HG02798 (cell line): ENCODE measurements around the gene RBCK1.

Experiments
- ATAC-seq: cut with Tn5 transposase; IDR thresholded peaks from one replicate; pipeline ENCODE4 v1.9.1; 2021; ENCODE audit warnings: mild to moderate bottlenecking; ENCODE audit not compliant: unreplicated experiment, poor library complexity

RBCK1 gene

DNA sequence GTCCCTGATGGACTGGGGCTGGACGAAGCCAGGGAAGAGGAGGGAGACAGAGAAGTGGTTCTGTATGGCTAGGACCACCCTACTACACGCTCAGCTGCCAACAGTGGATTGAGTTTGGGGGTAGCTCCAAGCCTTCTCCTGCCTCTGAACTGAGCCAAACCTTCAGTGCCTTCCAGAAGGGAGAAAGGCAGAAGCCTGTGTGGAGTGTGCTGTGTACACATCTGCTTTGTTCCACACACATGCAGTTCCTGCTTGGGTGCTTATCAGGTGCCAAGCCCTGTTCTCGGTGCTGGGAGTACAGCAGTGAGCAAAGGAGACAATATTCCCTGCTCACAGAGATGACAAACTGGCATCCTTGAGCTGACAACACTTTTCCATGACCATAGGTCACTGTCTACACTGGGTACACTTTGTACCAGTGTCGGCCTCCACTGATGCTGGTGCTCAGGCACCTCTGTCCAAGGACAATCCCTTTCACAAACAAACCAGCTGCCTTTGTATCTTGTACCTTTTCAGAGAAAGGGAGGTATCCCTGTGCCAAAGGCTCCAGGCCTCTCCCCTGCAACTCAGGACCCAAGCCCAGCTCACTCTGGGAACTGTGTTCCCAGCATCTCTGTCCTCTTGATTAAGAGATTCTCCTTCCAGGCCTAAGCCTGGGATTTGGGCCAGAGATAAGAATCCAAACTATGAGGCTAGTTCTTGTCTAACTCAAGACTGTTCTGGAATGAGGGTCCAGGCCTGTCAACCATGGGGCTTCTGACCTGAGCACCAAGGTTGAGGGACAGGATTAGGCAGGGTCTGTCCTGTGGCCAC lies 11.3 kb upstream of the RBCK1 start:
- ATAC-seq: no peak

DNA sequence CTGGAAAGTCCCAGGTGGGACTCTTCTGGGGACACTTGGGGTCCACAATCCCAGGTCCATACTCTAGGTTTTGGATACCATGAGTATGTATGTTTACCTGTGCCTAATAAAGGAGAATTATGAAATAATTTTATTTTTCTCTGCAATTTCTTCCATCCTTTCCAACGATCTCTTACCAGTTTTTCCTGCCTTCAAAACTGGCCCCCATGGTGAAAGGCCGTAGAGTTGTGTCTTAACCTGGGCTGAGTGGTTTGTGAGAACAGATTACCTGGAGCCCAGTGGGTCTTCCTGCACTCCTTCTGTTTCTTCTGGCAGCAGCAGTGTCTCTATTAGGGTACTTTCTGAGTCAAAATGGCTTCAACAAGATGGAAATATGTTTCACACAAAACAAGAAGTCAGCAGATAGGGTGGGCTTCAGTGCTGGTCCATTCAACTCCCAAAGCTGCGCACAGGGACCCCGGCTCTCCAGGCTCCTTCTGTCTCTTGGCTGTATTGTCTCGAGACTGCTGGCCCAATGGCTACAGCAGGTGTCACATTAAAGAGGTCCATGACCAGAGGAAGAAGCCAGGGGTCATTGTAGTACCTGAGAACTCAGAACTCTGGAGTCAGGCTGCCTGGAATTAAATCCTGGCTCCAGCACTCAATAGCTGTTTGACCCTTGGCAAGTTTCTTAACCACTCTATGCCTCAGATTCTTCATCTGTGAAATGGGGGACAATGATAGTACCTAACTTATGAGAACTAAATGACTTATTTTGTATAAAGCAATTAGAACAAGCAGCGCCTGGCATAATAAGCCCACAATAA lies 10.5 kb upstream of the RBCK1 start:
- ATAC-seq: no peak

DNA sequence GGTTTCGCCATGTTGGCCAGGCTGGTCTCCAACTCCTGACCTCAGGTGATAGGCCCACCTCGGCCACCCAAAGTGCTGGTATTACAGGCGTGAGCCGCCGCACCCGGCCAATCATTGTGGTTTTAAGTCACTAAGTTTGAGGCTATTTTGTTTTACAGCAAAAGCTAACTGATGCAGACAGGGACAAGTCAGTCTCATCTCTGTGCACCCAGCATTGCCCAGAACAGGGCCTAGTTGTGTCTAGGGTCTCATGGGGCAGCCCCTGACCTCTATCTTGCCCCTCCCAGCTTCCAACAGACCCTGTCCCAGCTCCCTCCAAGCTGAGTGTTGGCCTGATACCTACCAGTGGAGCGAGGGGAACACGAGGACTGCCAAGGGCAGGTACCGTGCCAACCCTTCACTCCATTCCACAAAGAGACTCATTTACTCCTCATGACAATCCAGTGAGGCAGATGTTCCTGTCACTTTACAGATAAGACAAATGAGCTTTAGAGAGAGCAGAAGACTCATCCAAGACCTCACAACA lies 8.9 kb upstream of the RBCK1 start:
- no peak for ATAC-seq

DNA sequence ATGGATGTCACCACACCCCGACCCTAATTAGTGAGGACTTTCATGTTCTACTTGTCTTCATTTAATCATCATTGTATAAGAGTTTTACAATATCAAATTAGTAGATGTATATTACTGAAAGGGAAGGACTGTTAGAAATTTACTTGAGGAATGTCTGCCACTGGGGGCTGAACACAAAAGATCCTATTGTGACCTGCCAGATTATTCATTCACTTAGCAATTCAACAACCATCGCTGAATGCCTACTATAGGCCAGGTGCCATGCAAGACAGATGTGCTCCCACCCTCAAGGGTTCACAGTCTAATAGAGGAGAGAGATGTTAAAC lies 8.0 kb upstream of the RBCK1 start:
- no peak for ATAC-seq

DNA sequence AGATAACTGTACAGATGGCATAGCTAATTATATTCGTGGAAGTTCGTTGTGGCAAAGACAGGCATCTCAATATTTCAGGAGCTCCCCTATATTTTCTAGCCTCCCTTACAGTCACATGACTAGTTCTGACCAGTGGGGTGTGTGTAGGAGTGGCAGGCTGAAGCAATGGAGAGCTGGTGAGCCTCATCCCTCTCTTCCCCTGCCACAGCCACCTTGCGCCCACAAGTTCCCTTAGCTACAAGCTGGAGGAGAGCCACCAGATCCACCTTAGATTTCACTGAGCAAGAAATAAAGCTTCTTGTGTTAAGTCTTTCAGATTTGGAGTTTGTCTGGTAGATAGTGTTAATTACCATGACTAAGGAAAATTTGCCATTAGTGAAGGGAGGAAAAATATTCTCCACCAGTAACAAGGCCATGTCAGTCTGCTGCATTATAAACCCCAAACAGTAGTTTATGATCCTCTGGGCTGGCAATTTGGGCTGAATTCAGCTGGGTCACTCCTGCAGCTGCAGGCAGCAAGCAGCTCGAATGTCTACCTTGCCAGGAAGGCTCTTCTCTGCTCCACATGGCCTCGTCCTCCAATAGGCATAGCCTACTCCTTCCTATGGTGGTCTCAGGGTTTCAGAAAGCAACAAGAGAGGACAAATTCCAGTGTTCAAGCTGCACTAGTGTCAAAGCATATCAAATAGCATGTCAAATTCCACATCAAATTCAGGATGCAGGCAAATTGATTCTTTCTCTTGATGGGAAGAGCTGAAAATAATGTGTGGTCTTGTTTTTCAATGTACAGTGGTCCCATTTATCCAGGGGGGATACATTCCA lies 7.4 kb upstream of the RBCK1 start:
- ATAC-seq: no peak

DNA sequence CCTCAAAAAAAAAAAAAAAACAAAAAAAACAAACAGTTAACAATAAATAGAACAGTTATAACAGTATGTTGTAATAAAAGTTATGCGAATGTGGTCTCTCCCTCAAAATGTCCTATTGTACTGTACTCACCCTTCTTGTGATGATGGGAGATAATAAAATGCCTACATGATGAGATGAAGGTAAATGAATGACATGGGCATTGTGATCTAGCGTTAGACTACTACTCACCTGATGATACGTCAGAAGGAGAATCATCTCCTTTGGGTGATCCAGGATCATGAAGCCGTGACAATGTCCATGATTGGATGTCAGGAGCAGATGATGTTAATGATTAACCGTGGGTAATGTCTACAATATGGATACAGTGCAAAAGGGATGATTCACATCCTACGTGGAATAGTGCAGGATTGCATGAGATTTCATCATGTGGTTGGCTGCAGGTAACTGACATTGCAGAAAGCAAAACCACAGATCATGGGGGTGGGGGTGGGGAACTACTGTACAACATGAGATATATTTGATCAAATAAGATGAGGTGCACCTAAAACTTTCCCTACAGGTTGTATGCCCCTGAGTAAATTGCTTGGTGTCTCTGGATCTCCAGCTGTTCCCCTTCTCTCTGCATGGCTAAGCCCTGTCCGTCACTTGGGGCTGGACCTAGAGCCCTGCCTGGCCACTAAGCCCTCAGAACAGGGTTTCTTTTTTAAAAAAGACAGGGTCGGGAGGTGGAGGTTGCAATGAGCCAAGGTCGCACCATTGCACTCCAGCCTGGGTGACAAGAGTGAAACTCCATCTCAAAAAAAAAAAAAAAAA lies 6.2 kb upstream of the RBCK1 start:
- no peak for ATAC-seq

DNA sequence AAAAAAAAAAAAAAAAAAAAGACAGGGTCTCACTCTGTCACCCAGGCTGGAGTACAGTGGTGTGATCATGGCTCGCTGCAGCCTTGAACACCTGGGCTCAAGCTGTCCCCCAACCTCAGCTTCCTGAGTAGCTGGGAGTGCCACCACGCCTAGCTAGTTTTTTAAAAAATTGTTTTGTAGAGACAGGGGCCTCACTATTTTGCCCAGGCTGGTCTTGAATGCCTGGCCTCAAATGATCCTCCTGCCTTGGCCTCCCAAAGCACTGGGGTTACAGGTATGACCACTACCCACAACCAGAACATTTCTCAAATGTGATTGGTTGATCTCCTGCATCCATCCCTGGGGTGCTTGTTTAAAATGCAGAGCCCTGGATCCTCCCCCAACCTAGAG lies 5.6 kb upstream of the RBCK1 start:
- no peak for ATAC-seq

DNA sequence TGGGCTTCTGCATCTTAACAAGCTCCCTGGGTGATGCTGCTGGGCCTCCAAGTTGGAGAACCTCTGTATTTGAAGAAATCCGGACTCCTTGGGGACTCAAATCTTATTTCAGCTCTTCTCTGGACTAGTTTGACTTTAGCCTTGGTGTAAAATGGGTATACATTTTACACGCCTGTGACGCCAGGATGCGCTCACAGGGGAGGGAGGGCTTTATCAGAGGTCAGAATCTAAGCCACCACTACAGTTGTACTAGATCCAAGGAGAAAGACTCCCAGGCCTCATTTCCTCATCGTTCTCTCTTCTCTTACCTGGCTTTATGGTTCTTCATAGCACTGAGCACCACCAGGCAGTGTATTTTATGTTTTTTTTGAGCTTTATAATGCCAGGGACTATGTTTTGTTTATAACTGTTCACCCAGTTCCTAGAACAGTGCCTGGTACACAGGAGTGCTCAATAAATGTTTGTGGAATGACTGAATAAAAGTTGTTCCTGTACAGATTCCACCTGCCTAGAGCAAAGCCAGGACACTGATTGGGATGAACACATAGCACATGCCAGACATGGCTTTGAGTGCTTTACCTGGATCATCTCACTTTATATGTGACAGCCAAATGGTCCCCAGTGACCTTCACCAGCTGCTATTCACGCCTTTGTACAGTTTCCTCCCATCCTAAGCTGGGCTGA lies 5.1 kb upstream of the RBCK1 start:
- no peak for ATAC-seq

DNA sequence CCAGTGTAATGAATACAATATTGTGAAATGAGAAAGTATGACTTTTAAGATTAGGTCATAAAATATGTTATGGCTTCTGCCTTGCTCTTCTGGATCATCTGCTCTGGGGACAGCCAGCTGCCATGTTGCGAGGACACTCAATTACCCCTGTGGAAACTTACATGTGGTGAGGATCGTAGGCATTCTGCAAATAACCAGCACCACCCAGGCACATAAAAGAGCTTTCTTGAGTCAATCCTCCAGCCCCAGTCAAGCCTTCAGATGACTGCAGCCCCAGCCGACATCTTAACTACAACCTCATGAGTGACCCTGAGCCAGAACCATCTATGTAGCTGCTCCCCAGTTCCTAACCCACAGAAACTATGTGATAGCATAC lies 4.5 kb upstream of the RBCK1 start:
- ATAC-seq: no peak

DNA sequence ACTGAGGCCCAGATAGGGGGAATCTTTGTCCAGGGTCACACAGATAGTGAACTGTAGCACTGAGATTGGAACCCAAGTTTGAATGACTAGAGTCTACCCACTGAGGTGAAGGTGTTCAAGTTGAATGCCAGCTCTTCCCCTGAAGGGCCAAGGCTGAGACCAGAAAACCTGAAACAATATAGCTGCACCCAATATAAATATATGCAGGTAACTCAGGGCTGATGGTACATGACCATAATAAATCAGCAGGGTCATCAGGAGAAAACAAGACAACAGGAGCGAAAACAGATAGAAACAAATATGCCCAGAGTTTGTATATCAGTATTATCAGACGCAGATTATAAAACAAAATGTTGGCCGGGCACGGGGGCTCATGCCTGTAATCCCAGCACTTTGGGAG lies 4.0 kb upstream of the RBCK1 start:
- no peak for ATAC-seq

DNA sequence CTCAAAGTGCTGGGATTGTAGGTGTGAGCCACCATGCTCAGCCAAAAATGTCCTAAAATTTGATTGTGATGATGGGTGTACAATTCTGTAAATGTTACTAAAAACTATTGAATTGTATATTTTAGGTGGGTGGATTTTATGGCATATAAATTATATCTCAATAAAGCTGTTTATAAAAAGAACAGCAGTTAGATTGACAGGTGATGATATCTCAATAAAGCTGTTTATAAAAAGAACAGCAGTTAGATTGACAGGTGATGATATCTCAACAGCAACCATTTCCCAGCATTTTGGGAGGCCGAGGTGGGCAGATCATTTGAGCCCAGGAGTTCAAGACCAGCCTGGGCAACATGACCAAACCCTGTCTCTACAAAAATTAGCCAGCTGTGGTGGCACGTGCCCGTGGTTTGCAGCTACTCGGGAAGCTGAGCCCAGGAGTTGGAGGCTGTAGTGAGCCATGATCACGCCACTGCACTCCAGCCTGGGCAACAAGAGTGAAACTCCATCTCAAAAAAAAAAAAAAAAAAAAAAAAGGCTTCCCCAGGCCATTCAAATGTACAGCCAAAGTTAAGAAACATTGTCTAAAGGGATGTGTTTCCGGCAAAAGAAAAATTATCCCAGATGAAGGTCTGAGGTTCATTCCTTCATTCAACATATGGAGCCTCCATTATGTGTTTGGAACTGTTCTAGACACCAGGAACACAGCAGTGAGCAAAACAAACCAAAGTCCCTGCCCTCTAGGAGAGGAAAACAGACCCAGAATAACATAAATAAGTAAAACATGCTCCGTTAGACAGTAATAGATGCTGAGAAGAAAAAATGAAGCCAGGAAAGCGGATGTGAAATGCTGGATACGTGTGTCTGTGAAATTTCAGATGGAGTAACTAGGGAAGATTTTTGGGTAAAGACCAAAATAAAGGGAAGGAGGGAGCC lies 1.6 kb upstream of the RBCK1 start:
- no peak for ATAC-seq

DNA sequence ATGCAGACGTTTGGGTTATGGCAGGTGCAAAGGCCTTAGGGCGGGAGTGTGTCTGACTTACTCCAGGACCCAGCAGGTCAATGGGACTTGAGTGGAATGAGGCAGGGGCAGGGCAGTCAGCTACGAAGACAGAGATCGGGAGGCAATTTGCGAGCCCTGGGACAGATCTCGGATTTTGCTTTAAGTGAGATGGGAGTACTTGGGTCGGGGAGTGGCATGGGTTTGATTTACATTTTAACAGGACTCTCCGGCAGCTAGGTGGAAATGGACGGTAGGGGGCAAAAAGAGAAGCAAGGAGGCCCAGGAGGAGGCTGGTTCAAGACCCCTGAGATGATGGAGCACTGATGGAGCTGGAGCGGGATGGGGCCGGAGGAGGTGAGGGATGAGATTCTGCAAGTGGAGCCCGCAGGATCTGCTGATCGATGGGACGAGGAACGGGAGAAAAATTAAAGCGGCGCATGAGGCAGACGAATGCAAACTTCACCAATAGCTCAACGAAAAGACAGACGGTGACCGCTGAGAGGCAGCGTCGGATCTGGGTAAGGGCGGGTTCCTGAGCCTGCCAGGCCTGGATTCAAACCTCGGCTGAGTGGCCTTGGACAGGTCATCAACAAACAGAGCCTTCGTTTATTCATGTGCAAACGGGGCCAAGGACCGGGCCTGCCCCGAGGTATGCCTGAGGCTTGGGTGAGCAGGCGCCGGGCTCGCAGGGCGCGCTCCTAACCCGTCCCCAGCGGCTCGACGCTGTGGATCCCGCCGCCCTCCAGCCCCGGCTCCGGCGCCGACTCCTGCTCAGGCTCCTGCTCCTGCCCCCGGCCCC lies 756 bp upstream of the RBCK1 start:
- peak; percentile 77 for ATAC-seq

DNA sequence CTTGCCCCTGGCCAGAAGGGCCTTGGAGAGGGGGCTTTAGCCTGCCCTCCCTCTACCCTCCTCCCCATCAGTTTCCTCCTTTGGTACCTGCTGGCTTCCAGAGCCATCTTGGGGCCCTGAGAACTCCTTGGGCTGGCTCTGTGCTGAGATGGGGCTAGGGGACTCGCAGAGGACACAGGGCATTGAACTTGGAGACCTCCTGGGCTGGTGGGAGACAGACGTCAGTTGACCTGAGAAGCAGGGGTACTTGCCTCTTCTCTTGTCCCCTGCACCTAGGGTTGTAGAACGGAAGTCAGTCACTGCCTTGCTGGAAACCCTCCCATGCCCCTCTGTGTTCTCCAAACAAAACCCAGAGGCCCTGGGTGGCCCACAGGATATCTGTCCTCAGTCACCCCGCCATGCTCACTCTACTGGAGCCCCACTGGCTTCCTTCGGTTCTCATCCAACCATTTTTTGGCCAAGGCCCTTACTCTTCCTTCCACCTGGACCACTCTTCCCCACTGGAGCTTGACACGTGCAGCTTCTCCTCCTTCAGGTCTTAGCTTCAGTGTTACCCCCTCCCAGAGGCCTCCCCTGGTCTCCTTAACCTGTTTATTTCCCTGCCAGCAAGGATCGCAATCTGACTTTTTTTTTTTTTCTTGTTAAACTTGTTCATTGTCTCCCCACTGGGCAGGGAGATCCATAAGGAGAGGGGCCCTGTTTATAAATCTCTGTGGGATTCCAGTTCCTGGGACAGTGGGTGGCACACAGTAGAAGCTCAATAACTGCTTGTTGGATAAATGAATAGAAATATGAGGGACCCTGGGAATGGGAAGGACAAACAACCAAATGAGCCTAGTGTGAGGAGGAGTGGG lies 971 bp downstream of the RBCK1 start:
- ATAC-seq: no peak

DNA sequence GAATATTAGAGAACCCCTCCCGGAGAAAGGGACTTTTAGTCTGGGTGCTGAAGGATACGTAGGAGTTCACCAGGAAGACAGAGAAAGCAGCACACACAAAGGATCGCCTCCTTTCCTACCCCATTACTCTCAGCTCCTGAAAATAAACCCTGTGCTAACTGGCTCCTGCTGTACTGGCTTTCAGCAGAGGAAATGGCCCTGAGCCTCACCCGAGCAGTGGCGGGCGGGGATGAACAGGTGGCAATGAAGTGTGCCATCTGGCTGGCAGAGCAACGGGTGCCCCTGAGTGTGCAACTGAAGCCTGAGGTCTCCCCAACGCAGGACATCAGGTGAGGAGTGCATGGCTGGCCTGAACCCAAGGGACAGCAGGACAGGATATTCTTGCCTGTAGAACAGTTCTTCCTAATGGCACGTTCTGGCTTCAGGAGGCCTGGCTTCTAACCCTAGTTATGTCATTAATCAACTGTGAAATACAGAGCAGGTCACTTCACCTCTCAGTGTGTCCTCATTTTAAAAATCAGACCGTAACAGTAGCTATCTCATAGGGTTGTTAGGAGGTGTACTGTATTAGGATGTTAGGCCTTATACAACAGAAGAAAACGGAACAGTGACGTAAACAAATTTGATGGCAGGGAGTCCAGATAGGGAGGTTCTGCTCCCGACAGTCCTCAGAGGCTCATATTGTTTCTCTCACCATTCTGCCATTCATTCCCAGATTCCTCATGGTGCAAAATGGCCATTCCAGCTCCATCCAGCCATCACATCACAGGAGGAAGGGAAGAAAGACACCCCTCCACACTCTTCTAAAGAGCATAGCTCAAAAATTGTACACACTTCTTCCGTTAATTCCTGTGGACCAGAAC lies 1.8 kb downstream of the RBCK1 start:
- no peak for ATAC-seq

DNA sequence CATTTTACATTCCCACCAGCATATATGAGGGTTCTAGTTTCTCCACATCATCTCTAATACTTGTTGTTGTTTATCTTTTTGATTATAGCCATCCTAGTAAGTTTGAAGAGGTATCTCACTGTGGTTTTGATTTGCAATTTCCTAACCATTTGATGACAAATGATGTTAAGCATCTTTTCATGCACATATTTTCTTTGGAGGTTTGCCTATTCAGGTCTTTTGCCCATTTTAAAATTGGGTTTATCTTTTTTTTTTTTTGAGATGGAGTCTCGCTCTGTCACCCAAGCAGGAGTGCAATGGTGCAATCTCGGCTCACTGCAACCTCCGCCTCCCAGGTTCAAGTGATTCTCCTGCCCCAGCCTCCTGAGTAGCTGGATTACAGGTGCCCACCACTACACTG lies 4.0 kb downstream of the RBCK1 start:
- no peak for ATAC-seq

DNA sequence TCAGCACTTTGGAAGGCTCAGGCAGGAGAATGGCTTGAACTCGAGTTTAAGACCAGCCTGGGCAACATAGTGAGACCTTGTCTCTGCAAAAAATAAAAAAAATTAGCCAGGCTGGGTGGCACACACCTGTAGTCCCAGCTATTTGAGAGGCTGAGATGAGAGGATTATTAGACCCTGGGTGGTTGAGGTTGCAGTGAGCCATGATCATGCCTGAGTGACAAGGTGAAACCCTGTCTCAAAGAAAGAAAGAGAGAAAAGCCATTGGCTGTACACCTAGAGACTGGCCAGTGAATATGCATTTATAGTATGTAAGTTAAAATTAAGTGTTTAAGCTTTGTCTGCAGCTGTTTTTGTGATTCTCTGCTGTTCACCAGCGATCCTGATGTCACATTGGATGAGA lies 6.1 kb downstream of the RBCK1 start:
- ATAC-seq: no peak
